GM12878 (cell line): ENCODE measurements around the gene MUC13. TPM values are rescaled to one million over a fixed set of nuclear protein-coding genes. Genes with fewer than 3 reads are reported as not detected.
A peak's percentile ranks its signal among the peaks of the same experiment; 100 is the strongest.

Source experiments
- CHD1 ChIP-seq: IDR thresholded peaks from 2 replicates; pipeline ENCODE4 v1.6.1; 2012; ENCODE audit warnings: low read depth, low read length, improper control_type of control experiment
- CHD2 ChIP-seq: IDR thresholded peaks from 2 replicates; pipeline ENCODE4 v1.6.1; 2011; ENCODE audit warnings: low read depth, low read length, improper control_type of control experiment, borderline replicate concordance
- EED ChIP-seq: sonication (generic); IDR thresholded peaks from 2 replicates; pipeline ENCODE4 v1.6.1; 2016; ENCODE audit warnings: antibody characterized with exemption, low read depth
- JUND ChIP-seq: IDR thresholded peaks from 2 replicates; pipeline ENCODE4 v1.6.1; 2012; ENCODE audit warnings: low read depth, mild to moderate bottlenecking, low read length, improper control_type of control experiment, moderate library complexity
- KLF5 ChIP-seq: fragments of 450-650 bp; IDR thresholded peaks from 2 replicates; pipeline ENCODE4 v1.6.1; 2014; ENCODE audit warnings: mild to moderate bottlenecking; ENCODE audit not compliant: partially characterized antibody
- MYB ChIP-seq: fragments of 150-350 bp; IDR thresholded peaks from 2 replicates; pipeline ENCODE4 v1.6.1; 2014; ENCODE audit warnings: mild to moderate bottlenecking, low read depth, low read length, borderline replicate concordance
- NFXL1 ChIP-seq: fragments of 450-650 bp; IDR thresholded peaks from 2 replicates; pipeline ENCODE4 v1.6.1; 2017; ENCODE audit warnings: antibody characterized with exemption, mild to moderate bottlenecking, borderline replicate concordance
- NR2C1 ChIP-seq: fragments of 450-650 bp; IDR thresholded peaks from 2 replicates; pipeline ENCODE4 v1.6.1; 2017; ENCODE audit warnings: antibody characterized with exemption, mild to moderate bottlenecking, moderate library complexity
- NR2C2 ChIP-seq: IDR thresholded peaks from 2 replicates; pipeline ENCODE4 v1.6.1; 2011; ENCODE audit warnings: borderline replicate concordance, low read depth; ENCODE audit not compliant: control insufficient read depth, insufficient read length
- PAX5 ChIP-seq: IDR thresholded peaks from 2 replicates; pipeline ENCODE4 v1.6.1; 2011; ENCODE audit warnings: low read depth, low read length, borderline replicate concordance
- RBBP5 ChIP-seq: fragments of 200-600 bp; sonication (generic); conservative IDR thresholded peaks from 2 replicates; pipeline ENCODE4 v1.6.1; 2016
- SKIL ChIP-seq: fragments of 450-650 bp; IDR thresholded peaks from 2 replicates; pipeline ENCODE4 v1.6.1; 2017; ENCODE audit warnings: mild to moderate bottlenecking, low read depth, inconsistent platforms; ENCODE audit not compliant: poor library complexity, severe bottlenecking
- SMARCA5 ChIP-seq: fragments of 450-650 bp; IDR thresholded peaks from 2 replicates; pipeline ENCODE4 v1.6.1; 2017; ENCODE audit warnings: mild to moderate bottlenecking
- SREBF1 ChIP-seq: IDR thresholded peaks from 2 replicates; pipeline ENCODE4 v1.6.1; 2012; ENCODE audit warnings: mild to moderate bottlenecking, low read length
- SUPT20H ChIP-seq: IDR thresholded peaks from 2 replicates; pipeline ENCODE4 v1.6.1; 2011; ENCODE audit warnings: low read depth, mild to moderate bottlenecking, low read length, moderate library complexity, borderline replicate concordance; ENCODE audit not compliant: control insufficient read depth
- ZBTB4 ChIP-seq: fragments of 450-650 bp; formaldehyde crosslinking; IDR thresholded peaks from 2 replicates; pipeline ENCODE4 v1.4.0; 2022; ENCODE audit warnings: mild to moderate bottlenecking, moderate library complexity
- ZNF274 ChIP-seq: IDR thresholded peaks from one replicate; pipeline ENCODE4 v1.8.0; 2011; ENCODE audit not compliant: insufficient read length, insufficient read depth
- ZNF384 ChIP-seq: IDR thresholded peaks from 2 replicates; pipeline ENCODE4 v1.6.1; 2012; ENCODE audit warnings: low read depth, mild to moderate bottlenecking, low read length, improper control_type of control experiment, borderline replicate concordance
- polyA plus RNA-seq, 11 experiments: library from polyadenylated mRNA; depleted of rRNA in 4 of 11; unstranded in 6 of 11; stranded (reverse) in 5 of 11; fragments of >200 nt; fragmentation: Nextera tagmentation in 4 of 11; fragmentation: Illumina TruSeq in 1 of 11; extraction: Ambion mirVana in 4 of 11; extraction: Trizol in 1 of 11; gene quantifications; 1 replicate in 1 of 11; 2 replicates in 10 of 11; pipeline versions ENCODE4 v1.2.1 to v1.2.3, GENCODE V29; 2011 to 2016; ENCODE audit warnings: inconsistent platforms in 2 of 11, missing spikeins in 2 of 11, low read depth in 1 of 11
- total RNA-seq, 4 experiments: library from RNA; depleted of rRNA in 3 of 4; stranded (reverse); fragments of >200 nt in 3 of 4; fragmentation: Illumina TruSeq in 1 of 4; extraction: Trizol in 1 of 4; gene quantifications; 2 replicates each; pipeline versions ENCODE4 v1.2.1 to v1.2.3, GENCODE V29; 2013 to 2021
- TF ChIP-seq, protein P1 (sequence below): fragments of 450-650 bp; formaldehyde crosslinking; IDR thresholded peaks from 2 replicates; pipeline ENCODE4 v1.5.0; 2022; ENCODE audit warnings: mild to moderate bottlenecking, missing genetic modification characterization
- TF ChIP-seq, protein P2 (sequence below): fragments of 450-650 bp; IDR thresholded peaks from 2 replicates; pipeline ENCODE4 v1.6.1; 2016; ENCODE audit warnings: mild to moderate bottlenecking

The MUC13 gene
- total and polyA plus RNA-seq, 10 of the 15 experiments (the other 5 are each of a cell fraction or from before 2014, with no cell fraction given) = 0.27 to 60.1 (median 0.76) TPM

DNA sequence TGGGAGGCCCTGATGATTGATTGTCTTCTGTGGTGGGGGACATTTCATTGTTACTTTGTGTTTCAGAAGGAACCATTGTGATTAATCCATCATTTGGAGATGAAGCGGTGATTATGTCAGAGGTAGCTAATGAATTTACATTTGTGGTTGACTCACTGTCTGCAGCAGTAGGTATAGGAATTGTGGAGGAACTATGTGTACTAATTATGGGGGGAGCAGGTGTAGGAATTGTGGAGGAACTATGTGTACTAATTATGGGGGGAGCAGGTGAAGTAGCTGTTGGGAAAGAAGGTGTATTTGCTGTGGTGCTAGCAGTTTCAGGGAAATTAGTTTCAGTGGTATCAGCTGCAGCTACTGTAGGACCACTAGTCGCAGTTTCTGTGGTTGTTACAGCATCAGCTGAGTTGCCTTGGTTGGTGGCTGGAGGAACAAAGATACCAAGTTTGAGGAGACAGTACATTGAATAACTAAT is 6.9 kb downstream of the MUC13 start (continued):
- no peak for TF ChIP-seq NFXL1
- no peak for TF ChIP-seq SREBF1
- TF ChIP-seq CHD2 = no peak
- TF ChIP-seq NR2C1 = no peak
- TF ChIP-seq CHD1 = no peak
- no peak for TF ChIP-seq MYB
- no peak for TF ChIP-seq ZNF384
- no peak for TF ChIP-seq NR2C2
- TF ChIP-seq ZNF274 = no peak
- TF ChIP-seq SMARCA5 = peak; percentile 18; the same call in 1 of the 2 replicates
- TF ChIP-seq JUND = no peak
- TF ChIP-seq, protein P1, sequence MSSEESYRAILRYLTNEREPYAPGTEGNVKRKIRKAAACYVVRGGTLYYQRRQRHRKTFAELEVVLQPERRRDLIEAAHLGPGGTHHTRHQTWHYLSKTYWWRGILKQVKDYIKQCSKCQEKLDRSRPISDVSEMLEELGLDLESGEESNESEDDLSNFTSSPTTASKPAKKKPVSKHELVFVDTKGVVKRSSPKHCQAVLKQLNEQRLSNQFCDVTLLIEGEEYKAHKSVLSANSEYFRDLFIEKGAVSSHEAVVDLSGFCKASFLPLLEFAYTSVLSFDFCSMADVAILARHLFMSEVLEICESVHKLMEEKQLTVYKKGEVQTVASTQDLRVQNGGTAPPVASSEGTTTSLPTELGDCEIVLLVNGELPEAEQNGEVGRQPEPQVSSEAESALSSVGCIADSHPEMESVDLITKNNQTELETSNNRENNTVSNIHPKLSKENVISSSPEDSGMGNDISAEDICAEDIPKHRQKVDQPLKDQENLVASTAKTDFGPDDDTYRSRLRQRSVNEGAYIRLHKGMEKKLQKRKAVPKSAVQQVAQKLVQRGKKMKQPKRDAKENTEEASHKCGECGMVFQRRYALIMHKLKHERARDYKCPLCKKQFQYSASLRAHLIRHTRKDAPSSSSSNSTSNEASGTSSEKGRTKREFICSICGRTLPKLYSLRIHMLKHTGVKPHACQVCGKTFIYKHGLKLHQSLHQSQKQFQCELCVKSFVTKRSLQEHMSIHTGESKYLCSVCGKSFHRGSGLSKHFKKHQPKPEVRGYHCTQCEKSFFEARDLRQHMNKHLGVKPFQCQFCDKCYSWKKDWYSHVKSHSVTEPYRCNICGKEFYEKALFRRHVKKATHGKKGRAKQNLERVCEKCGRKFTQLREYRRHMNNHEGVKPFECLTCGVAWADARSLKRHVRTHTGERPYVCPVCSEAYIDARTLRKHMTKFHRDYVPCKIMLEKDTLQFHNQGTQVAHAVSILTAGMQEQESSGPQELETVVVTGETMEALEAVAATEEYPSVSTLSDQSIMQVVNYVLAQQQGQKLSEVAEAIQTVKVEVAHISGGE = no peak
- TF ChIP-seq SKIL = no peak
- peak; percentile 64; the same call in 1 of the 2 replicates for TF ChIP-seq PAX5
- no peak for TF ChIP-seq SUPT20H
- TF ChIP-seq, protein P2, sequence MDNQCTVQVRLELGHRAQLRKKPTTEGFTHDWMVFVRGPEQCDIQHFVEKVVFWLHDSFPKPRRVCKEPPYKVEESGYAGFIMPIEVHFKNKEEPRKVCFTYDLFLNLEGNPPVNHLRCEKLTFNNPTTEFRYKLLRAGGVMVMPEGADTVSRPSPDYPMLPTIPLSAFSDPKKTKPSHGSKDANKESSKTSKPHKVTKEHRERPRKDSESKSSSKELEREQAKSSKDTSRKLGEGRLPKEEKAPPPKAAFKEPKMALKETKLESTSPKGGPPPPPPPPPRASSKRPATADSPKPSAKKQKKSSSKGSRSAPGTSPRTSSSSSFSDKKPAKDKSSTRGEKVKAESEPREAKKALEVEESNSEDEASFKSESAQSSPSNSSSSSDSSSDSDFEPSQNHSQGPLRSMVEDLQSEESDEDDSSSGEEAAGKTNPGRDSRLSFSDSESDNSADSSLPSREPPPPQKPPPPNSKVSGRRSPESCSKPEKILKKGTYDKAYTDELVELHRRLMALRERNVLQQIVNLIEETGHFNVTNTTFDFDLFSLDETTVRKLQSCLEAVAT = peak; percentile 77
- TF ChIP-seq RBBP5 = no peak
- no peak for TF ChIP-seq KLF5
- TF ChIP-seq ZBTB4 (CRISPR knock-in tag) = no peak
- no peak for TF ChIP-seq EED
